HG03439 (cell line): ENCODE measurements around the gene HDAC4.

ENCODE experiments used
- ATAC-seq: cut with Tn5 transposase; IDR thresholded peaks from one replicate; pipeline ENCODE4 v1.9.1; 2021; ENCODE audit warnings: mild to moderate bottlenecking, moderate library complexity; ENCODE audit not compliant: unreplicated experiment

The HDAC4 gene

GRCh38 chr2:239227661-239228371, 173.0 kb downstream of the HDAC4 start:
- no peak for ATAC-seq

GRCh38 chr2:239226677-239227581, 173.9 kb downstream of the HDAC4 start:
- ATAC-seq = no peak

- no peak for ATAC-seq
These were observed 174.8 kb downstream of the HDAC4 start for GRCh38 chr2:239225871-239226561.

GRCh38 chr2:239225371-239225851, 175.4 kb downstream of the HDAC4 start:
- ATAC-seq = no peak

- ATAC-seq = no peak
These were observed 175.9 kb downstream of the HDAC4 start for GRCh38 chr2:239224955-239225354.

- no peak for ATAC-seq
These were observed 176.6 kb downstream of the HDAC4 start for GRCh38 chr2:239224199-239224570.

GRCh38 chr2:239223310-239224198, 177.3 kb downstream of the HDAC4 start:
- no peak for ATAC-seq

GRCh38 chr2:239222706-239223309, 178.0 kb downstream of the HDAC4 start:
- ATAC-seq = no peak

GRCh38 chr2:239222312-239222660, 178.5 kb downstream of the HDAC4 start:
- no peak for ATAC-seq

GRCh38 chr2:239220981-239221396, 179.8 kb downstream of the HDAC4 start:
- no peak for ATAC-seq

- no peak for ATAC-seq
These were observed 180.5 kb downstream of the HDAC4 start for GRCh38 chr2:239220341-239220740.

- ATAC-seq = no peak
These were observed 184.1 kb downstream of the HDAC4 start for GRCh38 chr2:239216614-239217273.

GRCh38 chr2:239215988-239216613, 184.7 kb downstream of the HDAC4 start:
- ATAC-seq = no peak

- no peak for ATAC-seq
These were observed 185.5 kb downstream of the HDAC4 start for GRCh38 chr2:239215136-239215925.

GRCh38 chr2:239214725-239215124, 186.1 kb downstream of the HDAC4 start:
- ATAC-seq = no peak

- no peak for ATAC-seq
These were observed 187.1 kb downstream of the HDAC4 start for GRCh38 chr2:239213643-239214101.

GRCh38 chr2:239212929-239213642, 187.7 kb downstream of the HDAC4 start:
- ATAC-seq = no peak
